ENCODE measurements around the gene STT3B. TPM values are rescaled to one million over a fixed set of nuclear protein-coding genes. Genes with fewer than 3 reads are reported as not detected.

STT3B gene
- total RNA-seq, 1 donor from 2014 or later: 66.1 TPM

GRCh38 chr3:31659246-31659645, 126.5 kb downstream of the STT3B start:
- Mint-ChIP-seq H3K27me3 (no peaks in the 10 kb centered on the region), H3K27ac (no peak overlapping the region), H3K4me1 (no peaks in the 10 kb centered on the region), H3K9me3 (peaks cover 23% of the 10 kb centered on the region), H3K4me3 (no peak overlapping the region), H3K36me3 (ENCODE audit: low read depth) (peaks cover 99% of the 10 kb centered on the region)
- DNase-seq (no peak), ATAC-seq (ENCODE audit: low read depth) (no peak)
- intact Hi-C loops (cut with micrococcal nuclease): no loop called here
- ChIA-PET POLR2A (no interaction called here), CTCF (no interaction called here)
- TF ChIP-seq, protein P1, sequence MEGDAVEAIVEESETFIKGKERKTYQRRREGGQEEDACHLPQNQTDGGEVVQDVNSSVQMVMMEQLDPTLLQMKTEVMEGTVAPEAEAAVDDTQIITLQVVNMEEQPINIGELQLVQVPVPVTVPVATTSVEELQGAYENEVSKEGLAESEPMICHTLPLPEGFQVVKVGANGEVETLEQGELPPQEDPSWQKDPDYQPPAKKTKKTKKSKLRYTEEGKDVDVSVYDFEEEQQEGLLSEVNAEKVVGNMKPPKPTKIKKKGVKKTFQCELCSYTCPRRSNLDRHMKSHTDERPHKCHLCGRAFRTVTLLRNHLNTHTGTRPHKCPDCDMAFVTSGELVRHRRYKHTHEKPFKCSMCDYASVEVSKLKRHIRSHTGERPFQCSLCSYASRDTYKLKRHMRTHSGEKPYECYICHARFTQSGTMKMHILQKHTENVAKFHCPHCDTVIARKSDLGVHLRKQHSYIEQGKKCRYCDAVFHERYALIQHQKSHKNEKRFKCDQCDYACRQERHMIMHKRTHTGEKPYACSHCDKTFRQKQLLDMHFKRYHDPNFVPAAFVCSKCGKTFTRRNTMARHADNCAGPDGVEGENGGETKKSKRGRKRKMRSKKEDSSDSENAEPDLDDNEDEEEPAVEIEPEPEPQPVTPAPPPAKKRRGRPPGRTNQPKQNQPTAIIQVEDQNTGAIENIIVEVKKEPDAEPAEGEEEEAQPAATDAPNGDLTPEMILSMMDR (IDR thresholded peaks at IDR 0.05): no peak

DNA sequence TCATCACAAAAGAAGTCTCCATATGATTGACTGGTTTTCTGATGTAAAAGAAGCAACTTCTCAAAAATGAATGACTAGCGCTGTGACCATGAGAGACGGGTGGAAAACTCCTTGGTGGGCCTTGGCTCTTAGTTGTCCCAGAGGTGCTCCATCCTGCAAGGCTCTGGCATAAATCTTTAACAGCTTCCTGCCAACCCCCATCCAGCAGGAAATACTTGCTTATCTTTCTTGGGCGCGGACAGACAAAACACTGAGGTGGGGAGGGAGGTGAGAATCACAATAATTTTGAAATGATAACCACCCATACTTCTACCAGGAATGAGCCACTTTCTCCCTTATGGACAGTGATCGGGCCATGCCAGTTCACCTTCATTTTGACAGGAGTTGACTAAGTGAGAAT, 128.6 kb downstream of the STT3B start:
- POLR2A ChIA-PET: no interaction called here
- intact Hi-C loops (cut with micrococcal nuclease): no loop called here
- Mint-ChIP-seq H3K27ac (peak overlapping the region; percentile 53), H3K9me3 (peaks cover 11% of the 10 kb centered on the region), H3K4me3 (no peak overlapping the region), H3K36me3 (ENCODE audit: low read depth) (peaks cover 98% of the 10 kb centered on the region), H3K27me3 (no peaks in the 10 kb centered on the region), H3K4me1 (no peaks in the 10 kb centered on the region)
- CTCF ChIA-PET: no interaction called here
- TF ChIP-seq, protein P1 (IDR thresholded peaks at IDR 0.05): no peak
- ATAC-seq (ENCODE audit: low read depth) (no peak), DNase-seq (no peak)

DNA sequence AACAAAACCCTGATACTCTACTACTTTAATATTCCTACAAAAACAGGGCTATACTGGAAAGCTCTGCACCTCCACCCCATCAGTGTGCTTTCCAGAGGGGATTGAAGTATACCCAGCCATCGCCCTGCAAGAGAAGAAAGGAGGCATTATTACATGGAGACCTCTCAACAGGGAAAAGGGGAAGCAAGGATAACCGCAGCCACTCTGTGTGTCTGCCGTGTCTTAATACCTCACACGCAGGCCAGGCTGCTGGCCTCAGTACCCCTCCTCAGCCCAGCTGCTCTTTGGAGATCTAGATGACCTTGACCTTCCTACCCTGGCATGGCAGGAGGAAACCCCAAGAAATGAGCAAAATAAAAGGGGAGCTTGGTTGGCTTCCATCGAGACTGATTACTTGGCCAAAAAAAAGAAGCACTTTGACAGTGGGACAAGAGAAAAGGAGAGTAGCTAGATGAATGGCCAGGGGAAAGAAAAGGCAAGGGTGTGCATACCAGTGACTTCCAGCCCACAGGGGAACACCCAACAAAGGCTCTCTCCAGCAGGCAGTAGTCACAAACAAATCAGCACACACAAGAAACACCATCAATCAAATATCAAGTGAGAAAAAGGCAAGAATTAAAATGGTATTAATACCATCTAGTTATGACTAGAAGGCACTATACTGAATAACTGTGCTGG, 129.4 kb downstream of the STT3B start:
- H3K4me1 Mint-ChIP-seq: no peaks in the 10 kb centered on the region
- TF ChIP-seq, protein P1 (IDR thresholded peaks at IDR 0.05): no peak
- H3K36me3 Mint-ChIP-seq (ENCODE audit: low read depth): peaks cover 96% of the 10 kb centered on the region
- H3K9me3 Mint-ChIP-seq: peaks cover 9% of the 10 kb centered on the region
- ChIA-PET POLR2A (no interaction called here), CTCF (no interaction called here)
- intact Hi-C loops (cut with micrococcal nuclease): no loop called here
- ATAC-seq (ENCODE audit: low read depth) (no peak), DNase-seq (no peak)
- peak overlapping the region; percentile 65 for H3K27ac Mint-ChIP-seq
- no peaks in the 10 kb centered on the region for H3K27me3 Mint-ChIP-seq
- no peak overlapping the region for H3K4me3 Mint-ChIP-seq

DNA sequence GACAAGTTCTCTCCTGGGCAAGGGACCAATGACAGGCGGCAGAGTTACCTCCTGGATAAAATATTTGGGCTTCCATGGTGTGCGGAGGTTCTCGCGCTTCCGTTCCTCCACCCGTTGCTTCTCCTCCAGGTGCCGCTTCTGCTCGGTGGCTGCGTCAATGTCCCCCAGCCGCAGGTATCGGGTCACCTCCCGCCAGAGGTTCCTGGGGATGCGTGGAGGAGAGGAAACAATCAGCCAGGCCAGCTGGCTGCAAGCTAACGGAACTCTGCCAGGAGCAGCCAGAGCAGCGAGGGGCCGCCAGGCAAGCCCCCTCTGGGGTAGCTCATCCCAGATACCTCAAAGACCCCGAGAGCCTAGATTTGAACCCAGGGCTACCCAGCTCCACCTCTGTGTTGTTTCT, 131.3 kb downstream of the STT3B start:
- DNase-seq (no peak), ATAC-seq (ENCODE audit: low read depth) (no peak)
- intact Hi-C loops (cut with micrococcal nuclease): no loop called here
- Mint-ChIP-seq H3K36me3 (ENCODE audit: low read depth) (peaks cover 96% of the 10 kb centered on the region), H3K4me1 (no peaks in the 10 kb centered on the region), H3K27me3 (no peaks in the 10 kb centered on the region), H3K4me3 (no peak overlapping the region), H3K9me3 (no peaks in the 10 kb centered on the region), H3K27ac (no peak overlapping the region)
- TF ChIP-seq, protein P1 (IDR thresholded peaks at IDR 0.05): no peak
- POLR2A ChIA-PET: no interaction called here
- CTCF ChIA-PET: no interaction called here

- POLR2A ChIA-PET: no interaction called here
- Mint-ChIP-seq H3K4me1 (no peaks in the 10 kb centered on the region), H3K4me3 (no peak overlapping the region), H3K9me3 (no peaks in the 10 kb centered on the region), H3K36me3 (ENCODE audit: low read depth) (peaks cover 93% of the 10 kb centered on the region), H3K27me3 (no peaks in the 10 kb centered on the region), H3K27ac (no peak overlapping the region)
- DNase-seq (no peak), ATAC-seq (ENCODE audit: low read depth) (no peak)
- TF ChIP-seq, protein P1 (IDR thresholded peaks at IDR 0.05): no peak
- intact Hi-C loops (cut with micrococcal nuclease): no loop called here
- CTCF ChIA-PET: no interaction called here
Observed at GRCh38 chr3:31667582-31667981, 134.9 kb downstream of the STT3B start.

All from activated B cell treated with CpG ODN at 0.5 μM for 24 hours (primary cell).